ENCODE results near the gene ZNF837.

The ZNF837 gene

DNA sequence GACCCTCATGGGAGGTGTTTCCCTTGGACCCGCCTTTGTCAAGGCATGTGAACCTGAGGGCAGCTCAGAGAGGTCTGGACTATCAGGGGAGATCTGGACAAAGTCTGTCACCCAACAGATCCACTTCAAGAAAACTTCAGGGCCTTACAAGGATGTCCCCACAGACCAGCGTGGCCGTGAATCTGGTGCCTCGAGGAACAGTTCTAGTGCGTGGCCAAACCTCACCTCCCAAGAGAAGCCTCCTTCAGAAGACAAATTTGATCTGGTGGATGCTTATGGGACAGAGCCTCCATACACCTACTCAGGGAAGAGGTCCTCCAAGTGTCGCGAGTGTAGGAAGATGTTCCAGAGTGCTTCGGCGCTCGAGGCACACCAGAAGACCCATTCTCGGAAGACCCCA, 42.5 kb downstream of the ZNF837 start:
- H3K27ac ChIP-seq = no peak overlapping the region
- TF ChIP-seq, protein P1, sequence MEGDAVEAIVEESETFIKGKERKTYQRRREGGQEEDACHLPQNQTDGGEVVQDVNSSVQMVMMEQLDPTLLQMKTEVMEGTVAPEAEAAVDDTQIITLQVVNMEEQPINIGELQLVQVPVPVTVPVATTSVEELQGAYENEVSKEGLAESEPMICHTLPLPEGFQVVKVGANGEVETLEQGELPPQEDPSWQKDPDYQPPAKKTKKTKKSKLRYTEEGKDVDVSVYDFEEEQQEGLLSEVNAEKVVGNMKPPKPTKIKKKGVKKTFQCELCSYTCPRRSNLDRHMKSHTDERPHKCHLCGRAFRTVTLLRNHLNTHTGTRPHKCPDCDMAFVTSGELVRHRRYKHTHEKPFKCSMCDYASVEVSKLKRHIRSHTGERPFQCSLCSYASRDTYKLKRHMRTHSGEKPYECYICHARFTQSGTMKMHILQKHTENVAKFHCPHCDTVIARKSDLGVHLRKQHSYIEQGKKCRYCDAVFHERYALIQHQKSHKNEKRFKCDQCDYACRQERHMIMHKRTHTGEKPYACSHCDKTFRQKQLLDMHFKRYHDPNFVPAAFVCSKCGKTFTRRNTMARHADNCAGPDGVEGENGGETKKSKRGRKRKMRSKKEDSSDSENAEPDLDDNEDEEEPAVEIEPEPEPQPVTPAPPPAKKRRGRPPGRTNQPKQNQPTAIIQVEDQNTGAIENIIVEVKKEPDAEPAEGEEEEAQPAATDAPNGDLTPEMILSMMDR (conservative IDR thresholded peaks at IDR 0.05) = no peak

DNA sequence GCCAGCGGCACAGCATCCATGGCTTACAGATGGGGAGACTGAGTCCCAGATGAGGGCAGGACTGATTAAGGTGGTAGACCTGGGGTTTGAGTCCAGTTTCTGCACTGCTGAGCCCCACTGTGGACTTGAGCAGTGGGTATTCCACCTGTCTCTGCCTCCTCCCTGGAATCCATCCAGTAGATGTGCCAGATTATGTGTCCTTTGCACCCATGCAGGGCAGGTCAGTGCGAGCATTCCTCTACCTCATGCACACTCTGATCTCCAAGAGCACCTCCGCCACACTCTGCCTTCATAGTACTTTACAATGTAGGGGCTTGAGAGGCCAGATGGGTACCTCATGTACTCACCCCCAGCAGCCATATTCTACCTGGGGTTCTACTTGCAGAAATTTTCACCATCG, 44.0 kb downstream of the ZNF837 start:
- TF ChIP-seq, protein P1 (conservative IDR thresholded peaks at IDR 0.05) = no peak
- H3K27ac ChIP-seq = no peak overlapping the region

DNA sequence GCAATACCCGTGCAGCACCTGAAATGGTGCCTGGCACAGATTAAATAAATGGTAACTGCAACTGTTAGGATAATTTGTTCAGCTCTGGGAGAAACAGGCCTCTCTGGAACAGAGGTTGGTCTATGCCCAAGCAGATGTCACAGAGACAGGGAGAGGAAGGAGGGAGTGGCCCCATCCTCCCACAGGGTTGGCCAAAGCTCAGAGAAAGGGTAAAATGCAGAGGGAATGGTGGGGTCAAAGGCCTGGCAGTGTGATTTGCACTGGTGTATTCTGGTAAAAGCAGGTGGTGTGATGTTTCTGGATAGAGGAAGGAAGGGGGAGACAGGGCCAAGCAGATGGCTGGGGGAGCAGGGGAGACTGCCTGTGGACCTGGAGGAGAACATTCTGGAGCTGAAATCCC, 44.6 kb downstream of the ZNF837 start:
- H3K27ac ChIP-seq = no peak overlapping the region
- TF ChIP-seq, protein P1 (conservative IDR thresholded peaks at IDR 0.05) = no peak

DNA sequence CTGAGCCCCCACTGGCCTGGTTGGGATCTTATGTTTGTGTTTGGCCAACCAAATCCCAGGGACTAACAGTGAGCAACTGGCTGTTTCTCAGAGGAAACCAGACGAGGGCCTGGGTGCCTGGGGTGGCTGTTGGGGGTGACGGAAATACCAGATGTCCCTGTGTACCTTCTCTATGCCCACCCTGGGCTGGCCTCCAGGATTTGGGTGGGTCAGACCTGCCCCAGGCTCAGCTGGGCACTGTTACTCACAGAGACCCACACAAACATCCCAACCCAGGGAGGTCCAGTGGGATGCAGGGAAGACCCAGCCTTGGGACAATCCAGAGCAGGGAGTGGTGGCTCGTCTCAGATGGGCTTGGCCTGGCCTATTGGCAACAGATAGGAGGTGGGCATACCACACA, 45.2 kb downstream of the ZNF837 start:
- H3K27ac ChIP-seq = no peak overlapping the region
- TF ChIP-seq, protein P1 (conservative IDR thresholded peaks at IDR 0.05) = no peak

DNA sequence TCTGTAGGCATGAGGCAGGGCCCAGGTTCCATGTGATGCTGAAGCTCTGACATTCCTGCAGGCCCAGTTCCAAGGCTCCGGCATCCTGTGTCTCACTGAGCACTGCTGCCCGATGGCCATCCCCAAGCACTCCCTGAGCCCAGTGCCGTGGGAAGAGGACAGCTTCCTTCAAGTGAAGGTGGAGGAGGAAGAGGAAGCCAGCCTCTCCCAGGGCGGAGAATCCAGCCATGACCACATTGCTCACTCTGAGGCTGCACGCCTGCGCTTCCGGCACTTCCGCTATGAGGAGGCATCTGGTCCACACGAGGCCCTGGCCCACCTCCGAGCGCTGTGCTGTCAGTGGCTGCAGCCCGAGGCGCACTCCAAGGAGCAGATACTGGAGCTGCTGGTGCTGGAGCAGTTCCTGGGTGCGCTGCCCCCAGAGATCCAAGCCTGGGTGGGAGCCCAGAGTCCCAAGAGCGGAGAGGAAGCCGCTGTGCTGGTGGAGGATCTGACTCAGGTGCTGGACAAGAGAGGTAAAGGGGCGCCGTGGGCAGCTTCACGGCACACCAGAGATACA, 46.1 kb downstream of the ZNF837 start:
- TF ChIP-seq, protein P1 (conservative IDR thresholded peaks at IDR 0.05) = no peak
- H3K27ac ChIP-seq = no peak overlapping the region

DNA sequence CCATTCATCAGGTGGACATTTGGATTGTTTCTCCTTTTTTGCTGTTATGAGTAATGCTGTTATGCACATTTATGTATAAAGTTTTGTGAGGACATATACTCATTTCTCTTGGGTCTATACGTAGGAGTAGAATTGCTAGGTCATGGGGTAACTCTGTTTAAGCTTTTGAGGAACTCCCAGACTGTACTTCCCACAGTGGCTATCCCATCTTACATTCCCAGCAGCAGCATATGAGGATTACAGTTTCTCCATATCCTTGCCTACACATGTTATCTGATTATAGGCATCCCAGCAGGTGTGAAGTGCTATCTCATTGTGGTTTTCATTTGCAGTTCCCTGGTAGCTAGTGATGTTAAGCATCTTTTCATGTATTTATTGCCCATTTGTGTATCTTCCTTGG, 48.1 kb downstream of the ZNF837 start:
- TF ChIP-seq, protein P1 (conservative IDR thresholded peaks at IDR 0.05) = no peak

DNA sequence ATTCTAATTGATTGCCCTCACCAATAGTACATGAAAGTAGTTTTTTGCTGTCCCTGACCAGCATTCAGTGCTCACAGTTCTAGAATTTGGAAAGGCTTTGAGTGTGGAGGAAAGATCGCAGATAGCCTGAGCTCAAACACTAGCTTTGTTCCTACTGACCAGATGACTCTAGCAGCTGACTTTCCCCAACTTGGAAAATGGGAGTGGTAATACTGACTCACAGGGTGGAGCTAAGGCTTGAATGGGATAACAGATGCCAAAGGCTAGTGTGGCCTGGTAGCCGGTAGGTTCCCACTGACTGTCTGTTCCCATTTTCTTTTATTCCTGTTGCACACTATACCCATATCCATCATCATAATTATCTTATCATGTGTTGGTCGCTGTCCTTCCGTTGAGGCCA, 50.4 kb downstream of the ZNF837 start:
- TF ChIP-seq, protein P1 (conservative IDR thresholded peaks at IDR 0.05) = no peak
- no peak overlapping the region for H3K27ac ChIP-seq

More for the DNA sequence above, 48.1 kb downstream of the ZNF837 start:
- no peak overlapping the region for H3K27ac ChIP-seq

Measured in VCaP (cell line).